ENCODE data around the gene ARMC3. TPM values are rescaled to one million over a fixed set of nuclear protein-coding genes. Genes with fewer than 3 reads are reported as not detected.

The ARMC3 gene
- polyA plus RNA-seq, 1 donor from 2014 or later, result 0.22 TPM

- Histone ChIP-seq H4K20me1 (ENCODE audit: insufficient read depth) (no peaks in the 10 kb centered on the region), H3K4me2 (ENCODE audit: low read length) (no peak overlapping the region)
Measured at GRCh38 chr10:23079700-23080099, 151.8 kb downstream of the ARMC3 start.

GRCh38 chr10:23080262-23080661 lies 152.4 kb downstream of the ARMC3 start:
- no peaks in the 10 kb centered on the region for H4K20me1 ChIP-seq (ENCODE audit: insufficient read depth)
- no peak overlapping the region for H2AFZ ChIP-seq (ENCODE audit: low read depth, low read length)
- H3K4me2 ChIP-seq (ENCODE audit: low read length), result no peak overlapping the region
- no peak for TF ChIP-seq TAF1 (IDR thresholded peaks at IDR 0.05; ENCODE audit: low read depth)
- no peak for TF ChIP-seq EZH2 (IDR thresholded peaks at IDR 0.05; ENCODE audit: borderline replicate concordance, insufficient read depth, low read length, poor library complexity, severe bottlenecking)
- TF ChIP-seq SMC3 (conservative IDR thresholded peaks at IDR 0.05; ENCODE audit: poor library complexity), result no peak
- TF ChIP-seq MXI1 (conservative IDR thresholded peaks at IDR 0.05; ENCODE audit: poor library complexity, severe bottlenecking), result no peak
- no peak for TF ChIP-seq POLR2AphosphoS5 (IDR thresholded peaks at IDR 0.05)
- TF ChIP-seq REST (IDR thresholded peaks at IDR 0.05; ENCODE audit: borderline replicate concordance), result no peak
- no peak for TF ChIP-seq EP300 (conservative IDR thresholded peaks at IDR 0.05; ENCODE audit: poor library complexity, severe bottlenecking)
- TF ChIP-seq CTCF (IDR thresholded peaks at IDR 0.05; ENCODE audit: poor library complexity, severe bottlenecking), result no peak

More at GRCh38 chr10:23079700-23080099, 151.8 kb downstream of the ARMC3 start:
- Histone ChIP-seq H3K79me2 (replicated peaks; ENCODE audit: insufficient read depth, low read length) (no peaks in the 10 kb centered on the region), H3K27me3 (ENCODE audit: insufficient read depth, low read depth, low read length) (no peaks in the 10 kb centered on the region), H3K9me2 (ENCODE audit: insufficient read depth, low read length) (no peaks in the 10 kb centered on the region), H3K27ac (ENCODE audit: low read length) (no peak overlapping the region), H3K9me3 (ENCODE audit: low read length) (no peaks in the 10 kb centered on the region), H3F3A (ENCODE audit: insufficient read depth, low read length, poor library complexity, severe bottlenecking) (no peaks in the 10 kb centered on the region), H3K4me3 (ENCODE audit: low read length) (no peak overlapping the region), H3K9ac (ENCODE audit: low read length) (no peak overlapping the region), H2AFZ (ENCODE audit: low read depth, low read length) (no peak overlapping the region), H3K36me3 (ENCODE audit: insufficient read depth, low read length) (no peaks in the 10 kb centered on the region)
- no peak for TF ChIP-seq CTCF (IDR thresholded peaks at IDR 0.05; ENCODE audit: poor library complexity, severe bottlenecking)
- no peak for TF ChIP-seq EZH2 (IDR thresholded peaks at IDR 0.05; ENCODE audit: borderline replicate concordance, insufficient read depth, low read length, poor library complexity, severe bottlenecking)
- TF ChIP-seq RAD21 (conservative IDR thresholded peaks at IDR 0.05), result no peak
- no peak for TF ChIP-seq REST (IDR thresholded peaks at IDR 0.05; ENCODE audit: borderline replicate concordance)
- no peak for TF ChIP-seq MXI1 (conservative IDR thresholded peaks at IDR 0.05; ENCODE audit: poor library complexity, severe bottlenecking)

More at GRCh38 chr10:23080262-23080661, 152.4 kb downstream of the ARMC3 start:
- Histone ChIP-seq H3K9ac (ENCODE audit: low read length) (no peak overlapping the region), H3K27me3 (ENCODE audit: insufficient read depth, low read depth, low read length) (no peaks in the 10 kb centered on the region), H3K27ac (ENCODE audit: low read length) (no peak overlapping the region), H3K4me3 (ENCODE audit: low read length) (no peak overlapping the region), H3K36me3 (ENCODE audit: insufficient read depth, low read length) (no peaks in the 10 kb centered on the region), H3F3A (ENCODE audit: insufficient read depth, low read length, poor library complexity, severe bottlenecking) (no peaks in the 10 kb centered on the region), H3K9me2 (ENCODE audit: insufficient read depth, low read length) (no peaks in the 10 kb centered on the region), H3K79me2 (replicated peaks; ENCODE audit: insufficient read depth, low read length) (no peaks in the 10 kb centered on the region), H3K9me3 (ENCODE audit: low read length) (no peaks in the 10 kb centered on the region)
